Measurements from ENCODE around the gene TSPOAP1.

DNA sequence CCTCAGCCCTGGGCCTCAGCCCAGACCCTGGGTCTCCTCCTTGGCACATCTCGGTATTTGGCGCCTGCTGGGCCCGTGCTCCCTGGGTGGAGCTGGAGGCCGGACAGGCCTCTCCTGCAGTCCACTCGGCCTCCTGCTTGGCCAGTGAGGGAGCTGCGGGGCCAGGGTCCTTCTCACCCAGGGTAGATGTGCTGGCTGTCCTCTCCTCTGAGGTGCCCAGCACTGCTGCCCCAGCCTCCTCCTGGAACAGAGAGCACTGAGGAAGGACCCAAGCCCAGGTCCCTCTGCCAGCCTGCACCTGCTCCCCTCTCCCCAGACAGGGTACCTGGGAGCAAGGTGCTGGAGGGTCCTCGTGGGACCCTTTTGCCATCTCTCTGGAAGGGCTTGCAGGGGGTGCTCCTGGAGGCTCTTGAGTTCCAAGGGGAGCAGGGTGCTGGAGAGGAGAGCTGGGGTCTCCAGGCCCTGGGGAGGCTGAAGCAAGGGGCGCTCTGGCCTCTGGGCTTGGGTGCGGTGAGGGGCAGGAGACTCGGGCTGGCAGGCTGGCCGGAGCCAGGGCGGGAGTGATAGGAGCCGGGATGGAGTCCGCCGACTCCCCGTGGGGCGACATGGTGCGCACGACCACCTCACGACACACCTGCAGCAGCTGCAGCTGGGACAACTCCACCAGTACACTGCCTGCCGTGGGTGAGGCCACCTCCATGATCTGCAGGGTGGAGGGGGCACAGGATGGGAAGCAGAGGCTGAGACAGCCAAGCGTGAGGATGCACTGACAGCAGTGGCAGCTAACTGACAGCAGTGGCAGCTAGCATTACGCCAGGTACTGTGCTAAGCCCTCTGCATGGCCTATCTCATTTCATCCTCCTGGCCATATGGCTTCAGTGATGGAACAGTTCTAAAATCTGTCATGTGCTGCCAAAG, 17.8 kb downstream of the TSPOAP1 start:
- no peak for TF ChIP-seq POLR2AphosphoS5 (IDR thresholded peaks at IDR 0.05; ENCODE audit: low read depth, low read length)
- TF ChIP-seq POLR2A (IDR thresholded peaks at IDR 0.05; ENCODE audit: low read depth, low read length): no peak

Measured in GM12892 (cell line).